Dendritic cell treated with granulocyte-macrophage colony-stimulating factor and Interleukin-4, amounts not matched to agents 40 ng/mL and 50 ng/mL, for 4 days (primary cell): ENCODE data around the gene DEPP1.

Source experiments
- H3K27ac Mint-ChIP-seq: one replicate; pipeline ENCODE4 v1.8.0; 2022; ENCODE audit warnings: mild to moderate bottlenecking, mixed read lengths
- H3K27me3 Mint-ChIP-seq: one replicate; pipeline ENCODE4 v1.8.0; 2022; ENCODE audit warnings: mild to moderate bottlenecking, mixed read lengths
- H3K36me3 Mint-ChIP-seq: one replicate; pipeline ENCODE4 v1.8.0; 2022; ENCODE audit warnings: low read depth, mixed read lengths
- H3K4me1 Mint-ChIP-seq: one replicate; pipeline ENCODE4 v1.8.0; 2022; ENCODE audit warnings: low read depth, mixed read lengths
- H3K4me3 Mint-ChIP-seq: one replicate; pipeline ENCODE4 v1.8.0; 2022; ENCODE audit warnings: mild to moderate bottlenecking, moderate library complexity, mixed read lengths
- H3K9me3 Mint-ChIP-seq: one replicate; pipeline ENCODE4 v1.8.0; 2022; ENCODE audit warnings: mixed read lengths
- intact Hi-C: fragments of 100-400 bp; cut with micrococcal nuclease; formaldehyde crosslinking; loops from one replicate; pipeline ENCODE4 v1.15.0; 2022

The DEPP1 gene

GRCh38 chr10:44936314-44936975 is 42.2 kb downstream of the DEPP1 start:
- intact Hi-C loops = no loop called here
- no peaks in the 10 kb centered on the region for H3K9me3 Mint-ChIP-seq
- peaks cover 78% of the 10 kb centered on the region for H3K4me1 Mint-ChIP-seq
- no peak overlapping the region for H3K4me3 Mint-ChIP-seq
- H3K27me3 Mint-ChIP-seq = no peaks in the 10 kb centered on the region
- H3K27ac Mint-ChIP-seq = peak overlapping the region; percentile 69
- H3K36me3 Mint-ChIP-seq = no peaks in the 10 kb centered on the region

DNA sequence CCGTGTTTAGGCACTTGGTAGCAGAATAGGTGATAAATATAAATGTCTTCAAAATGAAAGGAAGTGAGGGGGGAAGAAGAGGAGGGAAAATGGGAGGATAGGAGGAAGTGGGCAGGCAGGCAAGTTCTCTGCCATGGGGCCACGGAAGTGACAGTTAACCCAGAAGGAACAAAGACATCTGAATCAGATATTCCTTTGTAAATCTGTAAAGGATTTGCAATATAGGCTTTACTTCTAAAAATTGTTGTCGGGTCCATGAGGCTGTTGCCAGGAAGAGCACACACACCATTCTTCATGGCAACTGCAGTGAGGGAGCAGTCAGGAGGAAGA is 42.7 kb downstream of the DEPP1 start:
- peak overlapping the region; percentile 69 for H3K27ac Mint-ChIP-seq
- no peaks in the 10 kb centered on the region for H3K9me3 Mint-ChIP-seq
- no peaks in the 10 kb centered on the region for H3K36me3 Mint-ChIP-seq
- intact Hi-C loops = no loop called here
- no peak overlapping the region for H3K4me3 Mint-ChIP-seq
- peaks cover 83% of the 10 kb centered on the region for H3K4me1 Mint-ChIP-seq
- no peaks in the 10 kb centered on the region for H3K27me3 Mint-ChIP-seq

DNA sequence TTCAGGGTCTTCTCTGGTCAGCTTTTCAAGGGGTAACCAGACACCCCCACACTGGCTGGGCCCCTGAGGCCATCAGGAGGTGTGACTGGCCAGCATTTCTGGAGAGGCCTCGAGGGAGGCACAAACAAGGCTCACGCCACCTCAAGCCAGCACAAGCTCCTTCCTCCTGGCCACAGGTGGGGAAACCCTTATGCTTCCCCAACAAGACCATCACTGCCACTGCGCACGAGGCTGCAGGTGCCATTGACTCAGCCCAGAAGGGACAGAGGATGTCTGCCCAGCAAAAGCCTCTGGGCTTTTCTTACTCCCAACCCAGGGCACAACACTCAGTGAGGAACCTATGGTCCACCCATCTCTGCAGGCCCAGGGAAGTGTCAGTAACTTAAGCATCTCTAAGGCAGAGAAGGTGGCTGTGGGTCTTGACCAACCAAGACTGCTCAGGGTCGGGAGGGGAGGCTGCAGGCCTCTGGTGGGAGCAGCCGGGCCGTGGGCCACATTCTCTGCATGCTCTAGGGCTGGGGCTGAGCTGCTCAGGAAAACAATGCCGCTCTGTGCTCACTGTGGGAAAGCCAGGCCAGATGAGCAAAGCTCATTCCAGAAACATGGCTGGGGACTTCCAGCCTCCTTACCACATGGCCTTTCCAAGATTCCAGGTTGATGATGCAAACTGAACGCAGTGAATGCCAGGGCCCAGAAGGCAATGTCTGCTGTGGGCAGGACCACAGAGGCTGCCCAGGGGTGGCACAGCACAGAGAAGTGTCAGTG is 43.2 kb downstream of the DEPP1 start:
- no peaks in the 10 kb centered on the region for H3K27me3 Mint-ChIP-seq
- no peaks in the 10 kb centered on the region for H3K9me3 Mint-ChIP-seq
- H3K27ac Mint-ChIP-seq = peak overlapping the region; percentile 69
- H3K36me3 Mint-ChIP-seq = no peaks in the 10 kb centered on the region
- intact Hi-C loops = no loop called here
- H3K4me3 Mint-ChIP-seq = no peak overlapping the region
- peaks cover 83% of the 10 kb centered on the region for H3K4me1 Mint-ChIP-seq

DNA sequence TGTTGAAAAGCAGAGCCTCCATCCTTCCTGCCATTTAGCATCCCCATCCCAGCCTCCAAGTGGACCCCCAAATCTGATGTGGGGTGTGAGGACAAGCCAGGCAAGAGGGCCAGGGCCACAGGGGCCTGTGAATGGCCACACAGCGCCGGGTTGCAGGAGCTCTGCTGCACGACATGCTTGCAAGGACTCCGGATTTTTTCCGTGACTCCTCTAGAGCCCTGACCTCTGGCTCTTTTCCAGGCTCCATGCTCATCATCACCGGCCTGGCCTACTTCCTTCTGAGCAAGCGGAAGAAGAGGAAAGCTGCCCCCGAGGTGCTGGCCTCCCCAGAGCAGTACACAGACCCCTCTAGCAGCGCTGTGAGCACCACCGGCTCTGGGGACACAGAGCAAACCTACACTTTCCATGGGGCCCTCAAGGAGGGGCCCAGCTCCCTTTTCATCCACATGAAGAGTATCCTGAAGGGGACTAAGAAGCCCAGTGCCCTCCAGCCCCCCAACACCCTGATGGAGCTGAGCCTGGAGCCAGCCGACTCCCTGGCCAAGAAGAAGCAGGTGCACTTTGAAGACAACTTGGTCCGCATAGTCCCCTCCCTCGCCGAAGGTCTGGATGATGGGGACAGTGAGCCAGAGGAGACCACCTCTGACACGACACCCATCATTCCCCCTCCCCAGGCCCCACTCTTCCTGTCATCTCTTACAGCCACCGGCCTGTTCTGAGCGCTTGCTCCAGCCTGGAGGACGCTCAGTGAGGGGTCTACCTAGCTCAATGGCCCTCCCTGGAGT is 44.0 kb downstream of the DEPP1 start:
- intact Hi-C loops = no loop called here
- H3K36me3 Mint-ChIP-seq = no peaks in the 10 kb centered on the region
- H3K4me1 Mint-ChIP-seq = peaks cover 75% of the 10 kb centered on the region
- no peak overlapping the region for H3K4me3 Mint-ChIP-seq
- peaks cover 4% of the 10 kb centered on the region for H3K27me3 Mint-ChIP-seq
- H3K9me3 Mint-ChIP-seq = no peaks in the 10 kb centered on the region
- peak overlapping the region; percentile 69 for H3K27ac Mint-ChIP-seq

DNA sequence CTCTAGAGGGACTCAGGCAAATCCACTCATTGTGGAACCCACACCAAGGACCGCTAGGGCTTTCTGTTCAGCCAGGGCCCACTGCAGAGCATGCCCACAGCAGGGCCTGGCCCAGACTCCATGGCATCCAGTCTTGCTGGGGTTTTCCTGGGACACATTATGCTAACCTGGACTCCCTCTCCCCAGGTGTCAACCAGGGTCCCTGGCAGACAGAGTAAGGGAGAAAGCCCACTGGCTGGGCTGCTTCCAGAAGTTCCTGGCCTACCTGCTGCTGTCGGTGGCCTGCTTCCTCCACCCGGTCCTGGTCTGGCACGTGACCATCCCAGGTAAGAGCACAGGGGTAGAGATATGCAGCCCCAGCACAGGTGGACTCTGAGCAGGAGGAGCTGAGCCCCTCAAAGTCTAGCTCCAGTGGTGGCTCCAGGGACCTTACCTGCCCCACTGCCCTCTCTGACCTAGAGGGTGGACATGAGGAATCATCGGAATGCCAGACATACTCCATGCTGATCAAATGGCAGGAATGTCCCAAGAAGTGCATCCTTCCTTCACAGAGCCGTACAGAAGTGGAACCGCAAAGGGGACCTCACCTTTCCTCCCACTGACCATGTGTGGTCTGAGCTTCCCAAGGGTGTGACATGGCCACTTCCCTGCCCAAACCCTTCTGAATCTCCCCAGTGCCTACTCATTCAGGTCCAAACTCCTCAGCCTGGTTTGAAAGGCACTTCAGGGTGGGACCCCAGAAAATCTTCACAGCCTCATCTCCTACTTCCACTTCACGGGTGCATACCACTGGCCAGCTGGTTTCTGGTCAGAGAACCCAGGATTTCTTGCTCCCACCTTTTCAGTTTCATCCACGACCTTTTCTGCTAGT is 44.9 kb downstream of the DEPP1 start:
- H3K9me3 Mint-ChIP-seq = no peaks in the 10 kb centered on the region
- H3K4me1 Mint-ChIP-seq = peaks cover 66% of the 10 kb centered on the region
- intact Hi-C loops = loop anchor here (2.0 kb wide), 1 partner anchor 31 kb away; no protein-coding TSS in a partner anchor
- H3K27ac Mint-ChIP-seq = no peak overlapping the region
- H3K4me3 Mint-ChIP-seq = no peak overlapping the region
- H3K36me3 Mint-ChIP-seq = no peaks in the 10 kb centered on the region
- H3K27me3 Mint-ChIP-seq = peaks cover 7% of the 10 kb centered on the region

DNA sequence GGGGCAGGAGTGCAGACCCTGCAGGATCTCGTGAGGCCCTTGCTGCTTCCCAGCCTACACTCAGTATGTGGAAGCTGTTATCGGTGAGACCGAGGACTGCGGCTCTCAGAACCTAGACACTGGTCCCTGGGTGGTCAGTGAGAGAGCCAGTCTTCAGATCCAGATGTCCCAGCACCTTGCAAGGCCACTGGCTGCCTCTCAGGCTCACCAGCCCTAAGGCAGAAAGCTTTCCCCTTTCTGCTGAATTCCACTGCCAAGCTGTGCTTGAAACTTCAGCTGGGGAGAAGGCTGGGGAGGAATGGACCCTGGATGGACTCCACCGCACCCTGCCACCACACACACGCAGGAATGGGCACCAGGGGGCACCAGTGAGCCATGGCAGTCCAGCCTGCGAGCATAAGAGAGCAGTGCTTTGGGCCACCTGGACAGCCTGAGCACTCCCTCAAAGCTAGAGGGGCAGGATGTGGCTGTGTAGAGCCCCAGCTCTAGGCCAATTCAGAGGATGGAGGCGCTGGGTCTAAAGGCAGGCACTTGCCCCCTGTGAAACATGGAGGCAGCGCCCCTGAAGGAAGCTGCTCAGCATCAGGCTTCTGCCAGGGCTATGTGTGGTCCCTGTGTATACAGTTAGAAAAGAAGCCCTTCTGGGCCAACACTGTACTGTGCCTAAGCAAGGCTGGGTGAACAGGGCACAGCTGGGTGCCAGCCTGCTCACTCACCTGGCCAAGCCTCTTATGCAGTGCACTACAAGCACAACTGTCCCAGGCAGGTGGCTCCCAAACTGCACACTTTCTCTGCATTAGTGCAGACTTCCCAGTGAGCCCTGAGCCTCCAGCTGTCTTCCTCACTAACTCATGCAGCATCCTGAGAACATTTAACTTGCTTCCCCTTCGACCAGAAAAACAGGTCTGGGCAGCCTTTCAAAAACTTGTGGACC is 45.8 kb downstream of the DEPP1 start:
- H3K27ac Mint-ChIP-seq = no peak overlapping the region
- intact Hi-C loops = loop anchor here (1.0 to 2.0 kb wide), 2 partner anchors 32 to 43 kb away; no protein-coding TSS in a partner anchor
- H3K4me1 Mint-ChIP-seq = peaks cover 58% of the 10 kb centered on the region
- no peaks in the 10 kb centered on the region for H3K36me3 Mint-ChIP-seq
- H3K27me3 Mint-ChIP-seq = peaks cover 7% of the 10 kb centered on the region
- no peak overlapping the region for H3K4me3 Mint-ChIP-seq
- H3K9me3 Mint-ChIP-seq = no peaks in the 10 kb centered on the region

DNA sequence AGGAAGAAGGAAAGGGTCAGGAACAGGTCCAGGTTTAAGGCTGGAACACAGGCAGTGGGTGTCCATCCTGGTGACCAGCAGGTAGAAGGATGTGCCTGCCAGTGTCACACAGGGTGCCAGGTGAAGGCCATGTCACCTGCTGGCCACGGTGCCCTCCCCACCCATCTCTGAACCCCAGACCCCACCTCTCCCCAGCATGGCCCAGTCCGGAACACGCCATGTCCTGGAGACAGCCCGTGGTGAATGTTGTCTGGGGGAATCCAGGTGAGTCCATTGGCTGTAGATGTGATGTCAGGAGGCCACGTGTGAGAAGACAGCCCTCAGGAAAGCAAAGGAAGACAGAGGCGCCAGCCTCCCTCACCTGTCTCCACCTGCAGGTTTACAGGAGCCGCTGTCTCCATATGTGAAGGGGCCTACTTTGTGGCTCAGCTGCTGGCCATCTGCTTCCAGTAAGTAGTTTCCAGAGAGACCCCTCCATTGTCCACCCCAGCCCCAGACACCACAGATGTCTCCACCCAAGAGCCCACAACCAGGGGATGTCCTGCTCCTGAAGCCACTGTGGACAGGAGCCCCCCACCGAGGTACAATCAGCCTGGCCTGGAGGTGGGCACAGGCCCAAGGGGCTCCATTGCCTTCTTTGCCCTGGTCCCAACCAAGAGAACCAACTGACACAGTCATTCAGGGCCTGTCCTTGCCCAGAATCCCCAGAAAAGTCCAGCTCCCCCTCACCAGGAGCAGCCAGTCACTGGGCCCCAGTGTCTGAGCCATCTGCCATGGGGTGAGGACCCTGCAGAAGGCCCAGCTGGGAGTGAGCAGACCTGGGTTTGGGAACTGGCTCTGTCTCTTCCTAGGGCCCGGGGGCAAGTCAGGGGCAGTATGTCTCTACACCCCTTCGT is 46.7 kb downstream of the DEPP1 start:
- no peak overlapping the region for H3K4me3 Mint-ChIP-seq
- no peaks in the 10 kb centered on the region for H3K9me3 Mint-ChIP-seq
- H3K27me3 Mint-ChIP-seq = peaks cover 7% of the 10 kb centered on the region
- no peak overlapping the region for H3K27ac Mint-ChIP-seq
- peaks cover 49% of the 10 kb centered on the region for H3K4me1 Mint-ChIP-seq
- H3K36me3 Mint-ChIP-seq = no peaks in the 10 kb centered on the region
- intact Hi-C loops = loop anchor here (1.0 to 2.0 kb wide), 2 partner anchors 33 to 43 kb away; no protein-coding TSS in a partner anchor

- intact Hi-C loops = no loop called here
These were observed 47.5 kb downstream of the DEPP1 start for GRCh38 chr10:44930904-44931620.

GRCh38 chr10:44929356-44930255 is 49.0 kb downstream of the DEPP1 start:
- H3K4me1 Mint-ChIP-seq = peaks cover 26% of the 10 kb centered on the region
- no peak overlapping the region for H3K4me3 Mint-ChIP-seq
- H3K36me3 Mint-ChIP-seq = no peaks in the 10 kb centered on the region
- H3K9me3 Mint-ChIP-seq = no peaks in the 10 kb centered on the region
- intact Hi-C loops = no loop called here
- H3K27ac Mint-ChIP-seq = no peak overlapping the region
- peaks cover 7% of the 10 kb centered on the region for H3K27me3 Mint-ChIP-seq

More at GRCh38 chr10:44930904-44931620, 47.5 kb downstream of the DEPP1 start:
- Mint-ChIP-seq H3K4me1 (peaks cover 41% of the 10 kb centered on the region), H3K27ac (no peak overlapping the region), H3K4me3 (no peak overlapping the region), H3K27me3 (peaks cover 7% of the 10 kb centered on the region), H3K9me3 (no peaks in the 10 kb centered on the region), H3K36me3 (no peaks in the 10 kb centered on the region)

GRCh38 chr10:44928462-44928861 is 50.1 kb downstream of the DEPP1 start:
- H3K4me1 Mint-ChIP-seq = peaks cover 15% of the 10 kb centered on the region
- H3K27ac Mint-ChIP-seq = no peak overlapping the region
- H3K4me3 Mint-ChIP-seq = no peak overlapping the region
- no peaks in the 10 kb centered on the region for H3K9me3 Mint-ChIP-seq
- H3K36me3 Mint-ChIP-seq = no peaks in the 10 kb centered on the region
- peaks cover 7% of the 10 kb centered on the region for H3K27me3 Mint-ChIP-seq
- intact Hi-C loops = no loop called here

DNA sequence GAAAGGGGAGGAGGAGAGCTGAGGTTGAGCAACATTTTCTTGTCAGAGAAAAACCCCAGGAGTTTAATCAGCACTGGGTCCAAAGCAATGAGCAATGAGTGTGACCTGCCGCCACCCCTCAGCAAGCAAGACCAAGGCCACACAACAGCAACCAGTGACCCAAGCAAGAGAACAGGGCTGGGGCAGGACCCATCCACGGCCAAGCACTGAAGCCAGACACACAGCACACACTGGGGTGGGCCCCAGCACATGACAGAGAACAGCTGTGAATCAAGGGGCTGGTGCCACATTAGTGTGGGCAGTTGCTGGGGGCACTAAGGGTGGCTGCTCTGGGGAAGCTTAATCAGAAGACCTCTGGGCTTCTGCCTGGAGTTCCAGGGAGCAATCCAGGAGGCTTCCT is 51.3 kb downstream of the DEPP1 start:
- Mint-ChIP-seq H3K27ac (no peak overlapping the region), H3K9me3 (no peaks in the 10 kb centered on the region), H3K4me3 (no peak overlapping the region), H3K4me1 (peaks cover 9% of the 10 kb centered on the region), H3K36me3 (no peaks in the 10 kb centered on the region), H3K27me3 (peaks cover 7% of the 10 kb centered on the region)
- intact Hi-C loops = no loop called here
